H9 (cell line): ENCODE data around the gene LHFPL2. TPM values are rescaled to one million over a fixed set of nuclear protein-coding genes. Genes with fewer than 3 reads are reported as not detected.

ENCODE experiments used
- DNase-seq: peaks from one replicate; pipeline ENCODE4 v3.0.0-alpha.2; 2017
- H2AFZ ChIP-seq: one replicate; pipeline ENCODE4 v1.6.1; 2013; ENCODE audit warnings: mild to moderate bottlenecking, low read length, control low read depth, moderate library complexity
- H2AK5ac ChIP-seq: 2 replicates; pipeline ENCODE4 v1.6.1; 2013; ENCODE audit warnings: low read length, control low read depth, mixed read lengths; ENCODE audit not compliant: insufficient read length
- H2BK120ac ChIP-seq: one replicate; pipeline ENCODE4 v1.6.1; 2013; ENCODE audit warnings: low read depth, mild to moderate bottlenecking, low read length, control low read depth, inconsistent platforms; ENCODE audit not compliant: poor library complexity, severe bottlenecking
- H2BK12ac ChIP-seq: 2 replicates; pipeline ENCODE4 v1.6.1; 2013; ENCODE audit warnings: low read length, control low read depth, mixed read lengths, low read depth; ENCODE audit not compliant: insufficient read length
- H2BK15ac ChIP-seq: 2 replicates; pipeline ENCODE4 v1.6.1; 2013; ENCODE audit warnings: low read depth, low read length, control low read depth
- H2BK20ac ChIP-seq: one replicate; pipeline ENCODE4 v1.6.1; 2013; ENCODE audit warnings: low read depth, mild to moderate bottlenecking, low read length, control low read depth, inconsistent platforms; ENCODE audit not compliant: poor library complexity, severe bottlenecking
- H2BK5ac ChIP-seq: 2 replicates; pipeline ENCODE4 v1.6.1; 2013; ENCODE audit warnings: low read length, control low read depth, mixed read lengths; ENCODE audit not compliant: insufficient read length
- H3K14ac ChIP-seq: 2 replicates; pipeline ENCODE4 v1.6.1; 2013; ENCODE audit warnings: low read length, control low read depth; ENCODE audit not compliant: insufficient read depth
- H3K18ac ChIP-seq: 2 replicates; pipeline ENCODE4 v1.6.1; 2013; ENCODE audit warnings: low read depth, mild to moderate bottlenecking, mixed read lengths, low read length, control low read depth; ENCODE audit not compliant: insufficient read length
- H3K23ac ChIP-seq: 2 replicates; pipeline ENCODE4 v1.6.1; 2013; ENCODE audit warnings: low read length, control low read depth, mixed read lengths, low read depth; ENCODE audit not compliant: insufficient read length
- H3K23me2 ChIP-seq: 2 replicates; pipeline ENCODE4 v1.6.1; 2013; ENCODE audit warnings: low read depth, mild to moderate bottlenecking, mixed read lengths, low read length, control low read depth; ENCODE audit not compliant: insufficient read length, poor library complexity, severe bottlenecking
- H3K27ac ChIP-seq: 2 replicates; pipeline ENCODE4 v1.5.1; 2013; ENCODE audit warnings: low read length, control low read depth, mixed read lengths, low read depth; ENCODE audit not compliant: insufficient read length
- H3K27me3 ChIP-seq: 2 replicates; pipeline ENCODE4 v1.6.1; 2013; ENCODE audit warnings: low read length, control low read depth, inconsistent platforms; ENCODE audit not compliant: insufficient read depth
- H3K4ac ChIP-seq: 2 replicates; pipeline ENCODE4 v1.6.1; 2013; ENCODE audit warnings: low read depth, mild to moderate bottlenecking, control low read depth, inconsistent platforms, low read length, moderate library complexity
- H3K4me1 ChIP-seq: 2 replicates; pipeline ENCODE4 v1.6.1; 2013; ENCODE audit warnings: low read length, control low read depth, inconsistent platforms; ENCODE audit not compliant: insufficient read depth
- H3K4me2 ChIP-seq: 2 replicates; pipeline ENCODE4 v1.6.1; 2013; ENCODE audit warnings: low read length, control low read depth, mixed read lengths; ENCODE audit not compliant: insufficient read length, insufficient read depth
- H3K56ac ChIP-seq: 2 replicates; pipeline ENCODE4 v1.6.1; 2013; ENCODE audit warnings: low read depth, mild to moderate bottlenecking, mixed read lengths, low read length, control low read depth; ENCODE audit not compliant: insufficient read length
- H3K79me1 ChIP-seq: 2 replicates; pipeline ENCODE4 v1.6.1; 2013; ENCODE audit warnings: low read depth, mild to moderate bottlenecking, moderate library complexity, low read length, control low read depth, inconsistent platforms; ENCODE audit not compliant: insufficient read depth, poor library complexity, severe bottlenecking
- H3K79me2 ChIP-seq: 2 replicates; pipeline ENCODE4 v1.6.1; 2013; ENCODE audit warnings: low read length, control low read depth, inconsistent platforms; ENCODE audit not compliant: insufficient read depth
- H3K9ac ChIP-seq: 2 replicates; pipeline ENCODE4 v1.6.1; 2013; ENCODE audit warnings: low read length, control low read depth, mixed read lengths; ENCODE audit not compliant: insufficient read length; ENCODE audit errors: extremely low read depth
- H3K9me3 ChIP-seq: one replicate; pipeline ENCODE4 v1.6.1; 2013; ENCODE audit warnings: low read depth, low read length, inconsistent platforms; ENCODE audit not compliant: control insufficient read depth
- H3T11ph ChIP-seq: one replicate; pipeline ENCODE4 v1.6.1; 2013; ENCODE audit warnings: mild to moderate bottlenecking, low read length, control low read depth, inconsistent platforms
- H4K20me1 ChIP-seq: one replicate; pipeline ENCODE4 v1.6.1; 2013; ENCODE audit not compliant: control insufficient read depth, insufficient read length, insufficient read depth
- H4K5ac ChIP-seq: 2 replicates; pipeline ENCODE4 v1.6.1; 2013; ENCODE audit warnings: low read depth, mild to moderate bottlenecking, mixed read lengths, low read length, control low read depth; ENCODE audit not compliant: insufficient read length
- H4K8ac ChIP-seq: replicated peaks from 2 replicates; pipeline ENCODE4 v1.6.1; 2013; ENCODE audit warnings: low read length, control low read depth, mixed read lengths, low read depth; ENCODE audit not compliant: insufficient read length
- H4K91ac ChIP-seq: 2 replicates; pipeline ENCODE4 v1.6.1; 2013; ENCODE audit warnings: low read depth, mild to moderate bottlenecking, moderate library complexity, mixed read lengths, low read length, control low read depth; ENCODE audit not compliant: insufficient read length
- H3K27ac Mint-ChIP-seq, 3 experiments: 2 replicates in 2 of 3; 3 replicates in 1 of 3; pipeline ENCODE4 v1.8.0; 2020 to 2021; ENCODE audit warnings: mixed read lengths in 3 of 3, mild to moderate bottlenecking in 1 of 3, moderate library complexity in 1 of 3
- H3K27me3 Mint-ChIP-seq: 2 replicates; pipeline ENCODE4 v1.8.0; 2021; ENCODE audit warnings: low read depth, mild to moderate bottlenecking, moderate library complexity, mixed read lengths
- H3K36me3 Mint-ChIP-seq, 3 experiments: 2 replicates in 2 of 3; 3 replicates in 1 of 3; pipeline ENCODE4 v1.8.0; 2020 to 2021; ENCODE audit warnings: low read depth in 3 of 3, mixed read lengths in 3 of 3; ENCODE audit not compliant: insufficient read depth in 1 of 3
- H3K4me1 Mint-ChIP-seq, 2 experiments: 2 replicates each; pipeline ENCODE4 v1.8.0; 2020; ENCODE audit warnings: mixed read lengths in 2 of 2
- H3K4me3 Mint-ChIP-seq, 2 experiments: 2 replicates in 1 of 2; 3 replicates in 1 of 2; pipeline ENCODE4 v1.8.0; 2020 to 2021; ENCODE audit warnings: mild to moderate bottlenecking in 2 of 2, mixed read lengths in 2 of 2, moderate library complexity in 1 of 2
- H3K9me3 Mint-ChIP-seq, 2 experiments: 2 replicates in 1 of 2; 3 replicates in 1 of 2; pipeline ENCODE4 v1.8.0; 2020; ENCODE audit warnings: mild to moderate bottlenecking in 2 of 2, mixed read lengths in 2 of 2, moderate library complexity in 1 of 2
- CTCF ChIP-seq: fragments of 200-600 bp; sonication (generic); conservative IDR thresholded peaks from 3 replicates; pipeline ENCODE4 v1.8.0; 2021; ENCODE audit warnings: antibody characterized with exemption, mild to moderate bottlenecking
- WGBS: extraction: QIAGEN DNeasy Blood & Tissue Kit; methylation state at CpG from one replicate; pipeline ENCODE4 v1.1.7; 2013; ENCODE audit warnings: missing lambda C conversion rate, low lambda C conversion rate, mixed read lengths; ENCODE audit not compliant: insufficient read length; ENCODE audit errors: extremely low coverage; 5-methylcytosine and 5-hydroxymethylcytosine counted together
- total RNA-seq: library from RNA; stranded (reverse); gene quantifications from 2 replicates; pipeline ENCODE4 v1.2.1, GENCODE V29; 2021

Gene LHFPL2
- total RNA-seq, 1 experiment from 2014 or later = 26.3 TPM

GRCh38 chr5:78501411-78502352 is 146.9 kb downstream of the LHFPL2 start:
- H3K27me3 Mint-ChIP-seq = no peaks in the 10 kb centered on the region
- Histone ChIP-seq H4K5ac (no peak overlapping the region), H3K4ac (no peak overlapping the region), H3K9ac (no peak overlapping the region), H4K8ac (no peak overlapping the region), H2BK15ac (no peak overlapping the region), H3K79me2 (no peaks in the 10 kb centered on the region; the same call in 1 of the 2 replicates), H3K9me3 (no peaks in the 10 kb centered on the region), H2BK5ac (no peak overlapping the region), H3K79me1 (no peaks in the 10 kb centered on the region), H2BK120ac (no peak overlapping the region), H3K27ac (no peak overlapping the region), H2AFZ (no peak overlapping the region), H3K4me1 (peaks cover 15% of the 10 kb centered on the region), H2AK5ac (no peak overlapping the region), H2BK12ac (no peak overlapping the region), H3K23ac (no peak overlapping the region), H3K56ac (no peak overlapping the region), H4K20me1 (no peaks in the 10 kb centered on the region), H3K18ac (no peak overlapping the region), H3K14ac (no peak overlapping the region), H3K23me2 (no peaks in the 10 kb centered on the region), H2BK20ac (no peak overlapping the region), H3K4me2 (no peak overlapping the region), H4K91ac (no peak overlapping the region), H3T11ph (no peak overlapping the region), H3K27me3 (no peaks in the 10 kb centered on the region)
- peaks cover 47 to 56% of the 10 kb centered on the region in 2 experiments for H3K4me1 Mint-ChIP-seq
- peaks cover 0 to 2% (median 0%) of the 10 kb centered on the region in 3 experiments; a peak in 3 of 7 replicates for H3K36me3 Mint-ChIP-seq
- no peaks in the 10 kb centered on the region for H3K9me3 Mint-ChIP-seq
- no peak overlapping the region for H3K4me3 Mint-ChIP-seq
- no peak for DNase-seq
- no CpG with 5 or more reads among the region's 9 CpGs for WGBS
- H3K27ac Mint-ChIP-seq = no peak overlapping the region
- TF ChIP-seq CTCF = no peak
